Stimulated activated CD4-positive, alpha-beta T cell treated with anti-CD3 and anti-CD28 coated beads, Interleukin-12 subunit alpha, Interleukin-12 subunit beta, amount 100 ng/mL, for 24 hours (primary cell): ENCODE measurements around the gene FGFRL1.
A peak's percentile ranks its signal among the peaks of the same experiment; 100 is the strongest.

Experiments used
- DNase-seq, 2 experiments: peaks; one replicate each; pipeline ENCODE4 v3.0.0-alpha.2; 2020; ENCODE audit warnings: low read depth in 2 of 2

Gene FGFRL1

GRCh38 chr4:1011022-1011665 is at the start of gene FGFRL1:
Gene FGFRL1 (plus strand): TSS chr4:1011626. CDS start chr4:1012486, 860 bp downstream.
- DNase-seq = peak; percentile 80 to 93

- DNase-seq = no peak
These were observed 48.9 kb upstream of the FGFRL1 start for GRCh38 chr4:962231-963208.

GRCh38 chr4:963276-964225 is 47.9 kb upstream of the FGFRL1 start:
- DNase-seq = no peak

GRCh38 chr4:964346-965025 is 46.9 kb upstream of the FGFRL1 start:
- no peak for DNase-seq

- DNase-seq = no peak
These were observed 46.2 kb upstream of the FGFRL1 start for GRCh38 chr4:965048-965765.

GRCh38 chr4:965766-966134 is 45.7 kb upstream of the FGFRL1 start:
- DNase-seq = no peak

GRCh38 chr4:966266-967112 is 44.9 kb upstream of the FGFRL1 start:
- DNase-seq = no peak

GRCh38 chr4:967113-968104 is 44.0 kb upstream of the FGFRL1 start:
- no peak for DNase-seq

- no peak for DNase-seq
These were observed 43.2 kb upstream of the FGFRL1 start for GRCh38 chr4:968221-968620.

GRCh38 chr4:968621-969394 is 42.6 kb upstream of the FGFRL1 start:
- DNase-seq = no peak

- DNase-seq = no peak
These were observed 41.2 kb upstream of the FGFRL1 start for GRCh38 chr4:970046-970745.

GRCh38 chr4:970854-971520 is 40.4 kb upstream of the FGFRL1 start:
- DNase-seq = no peak

- no peak for DNase-seq
These were observed 39.5 kb upstream of the FGFRL1 start for GRCh38 chr4:971666-972500.

GRCh38 chr4:972651-973424 is 38.6 kb upstream of the FGFRL1 start:
- peak in 1 of 2 experiments; percentile 25 for DNase-seq
